Skeletal muscle tissue (tissue), 4 donors: ENCODE results near the gene MOCOS. TPM values are rescaled to one million over a fixed set of nuclear protein-coding genes. Genes with fewer than 3 reads are reported as not detected.
"Not testable (repeated sequence)": the region's sequence is repeated elsewhere in the genome, so short reads cannot be mapped to it uniquely, and the experiment has no call there.

Experiments
- H3K27ac ChIP-seq: one replicate; pipeline ENCODE4 v1.7.0; 2013; ENCODE audit warnings: mild to moderate bottlenecking, low read depth, low read length, inconsistent platforms
- H3K27me3 ChIP-seq, 3 donors: one replicate each; pipeline ENCODE4 v1.7.0; 2013; ENCODE audit warnings: low read length in 3 of 3; ENCODE audit not compliant: control insufficient read depth in 3 of 3, insufficient read depth in 3 of 3
- H3K36me3 ChIP-seq, 3 donors: one replicate each; pipeline ENCODE4 v1.7.0; 2013; ENCODE audit warnings: low read length in 3 of 3; ENCODE audit not compliant: control insufficient read depth in 3 of 3, insufficient read depth in 3 of 3
- H3K4me1 ChIP-seq, 3 donors: one replicate each; pipeline ENCODE4 v1.7.0; 2013; ENCODE audit warnings: low read length in 3 of 3, mild to moderate bottlenecking in 3 of 3; ENCODE audit not compliant: control insufficient read depth in 3 of 3, insufficient read depth in 3 of 3
- H3K4me3 ChIP-seq, 3 donors: one replicate each; pipeline ENCODE4 v1.7.0; 2013; ENCODE audit warnings: low read length in 3 of 3
- H3K9ac ChIP-seq, 3 donors: one replicate each; pipeline ENCODE4 v1.7.0; 2013; ENCODE audit warnings: low read length in 3 of 3, mild to moderate bottlenecking in 3 of 3, moderate library complexity in 2 of 3, low read depth in 1 of 3
- H3K9me3 ChIP-seq, 3 donors: one replicate each; pipeline ENCODE4 v1.7.0; 2013; ENCODE audit warnings: low read length in 3 of 3; ENCODE audit not compliant: control insufficient read depth in 3 of 3
- total RNA-seq: library from RNA; depleted of rRNA; stranded (reverse); fragments of >200 nt; gene quantifications from one replicate; pipeline ENCODE4 v1.2.3, GENCODE V29; 2014
- donor health status: Osteomylitis.

MOCOS gene
- total RNA-seq, 1 donor from 2014 or later = 0.52 TPM

- H3K27ac ChIP-seq = no peak overlapping the region
- no peaks in the 10 kb centered on the region for H3K27me3 ChIP-seq
- no peaks in the 10 kb centered on the region for H3K36me3 ChIP-seq
- no peak overlapping the region for H3K4me3 ChIP-seq
- no peak overlapping the region for H3K9ac ChIP-seq
- peaks cover 0 to 7% (median 4%) of the 10 kb centered on the region in 3 donors for H3K4me1 ChIP-seq
- H3K9me3 ChIP-seq = no peaks in the 10 kb centered on the region
Measured at GRCh38 chr18:36196238-36196995, 9.1 kb downstream of the MOCOS start.

GRCh38 chr18:36197511-36198166 lies 10.3 kb downstream of the MOCOS start:
- Histone ChIP-seq H3K4me1 (peaks cover 0 to 7% (median 4%) of the 10 kb centered on the region in 3 donors), H3K27ac (no peak overlapping the region), H3K27me3 (no peaks in the 10 kb centered on the region), H3K9me3 (no peaks in the 10 kb centered on the region), H3K4me3 (no peak overlapping the region), H3K9ac (no peak overlapping the region), H3K36me3 (no peaks in the 10 kb centered on the region)

DNA sequence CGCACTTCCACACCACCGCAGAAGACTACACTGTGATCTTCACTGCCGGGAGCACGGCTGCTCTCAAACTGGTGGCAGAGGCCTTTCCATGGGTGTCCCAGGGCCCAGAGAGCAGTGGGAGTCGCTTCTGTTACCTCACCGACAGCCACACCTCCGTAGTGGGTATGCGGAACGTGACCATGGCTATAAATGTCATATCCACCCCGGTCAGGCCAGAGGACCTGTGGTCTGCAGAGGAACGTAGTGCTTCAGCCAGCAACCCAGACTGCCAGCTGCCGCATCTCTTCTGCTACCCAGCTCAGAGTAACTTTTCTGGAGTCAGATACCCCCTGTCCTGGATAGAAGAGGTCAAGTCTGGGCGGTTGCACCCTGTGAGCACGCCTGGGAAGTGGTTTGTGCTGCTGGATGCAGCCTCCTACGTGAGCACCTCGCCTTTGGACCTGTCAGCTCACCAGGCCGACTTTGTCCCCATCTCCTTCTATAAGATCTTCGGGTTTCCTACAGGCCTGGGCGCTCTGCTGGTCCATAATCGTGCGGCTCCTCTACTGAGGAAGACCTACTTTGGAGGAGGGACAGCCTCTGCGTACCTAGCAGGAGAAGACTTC lies 12.5 kb downstream of the MOCOS start:
- H3K27me3 ChIP-seq = no peaks in the 10 kb centered on the region
- H3K9me3 ChIP-seq = no peaks in the 10 kb centered on the region

GRCh38 chr18:36200354-36200771 lies 13.1 kb downstream of the MOCOS start:
- no peak overlapping the region for H3K27ac ChIP-seq
- H3K36me3 ChIP-seq = no peaks in the 10 kb centered on the region
- H3K9me3 ChIP-seq = no peaks in the 10 kb centered on the region
- H3K4me1 ChIP-seq = peaks cover 0 to 6% (median 3%) of the 10 kb centered on the region in 3 donors
- H3K4me3 ChIP-seq = no peak overlapping the region
- no peaks in the 10 kb centered on the region for H3K27me3 ChIP-seq
- H3K9ac ChIP-seq = no peak overlapping the region

More for the DNA sequence above, 12.5 kb downstream of the MOCOS start:
- no peak overlapping the region for H3K4me3 ChIP-seq
- peaks cover 0 to 7% (median 4%) of the 10 kb centered on the region in 3 donors for H3K4me1 ChIP-seq
- no peaks in the 10 kb centered on the region for H3K36me3 ChIP-seq
- no peak overlapping the region for H3K27ac ChIP-seq
- no peak overlapping the region for H3K9ac ChIP-seq

- Histone ChIP-seq H3K9ac (no peak overlapping the region), H3K9me3 (no peaks in the 10 kb centered on the region), H3K36me3 (no peaks in the 10 kb centered on the region), H3K4me3 (no peak overlapping the region), H3K27me3 (no peaks in the 10 kb centered on the region), H3K4me1 (no peaks in the 10 kb centered on the region), H3K27ac (no peak overlapping the region)
Measured at GRCh38 chr18:36201765-36202164, 14.5 kb downstream of the MOCOS start.

DNA sequence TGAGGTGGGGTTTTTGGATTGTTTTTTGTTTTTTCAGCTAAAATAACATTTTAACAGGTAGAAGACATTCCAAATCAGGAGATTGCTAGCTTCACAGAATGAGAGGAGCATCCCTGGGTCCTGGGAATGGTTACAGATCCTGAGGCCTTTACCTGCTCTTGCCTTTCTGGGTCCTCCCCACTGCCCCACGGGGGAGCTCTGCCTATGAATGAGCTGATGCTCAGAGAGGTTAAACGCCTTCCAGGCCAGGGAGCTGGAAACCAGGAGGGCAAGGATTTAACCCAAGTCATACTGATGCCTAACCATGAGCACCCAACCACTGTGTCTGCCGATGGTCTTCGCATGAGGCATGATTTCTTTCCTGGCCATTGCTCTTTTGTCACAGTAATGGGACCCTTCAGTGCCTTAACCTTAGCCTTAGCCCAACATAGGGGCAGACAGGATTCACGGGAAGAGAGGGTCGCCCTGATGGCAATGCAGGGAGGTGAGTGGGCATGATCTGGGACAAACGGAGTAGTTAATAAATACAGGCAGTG lies 16.1 kb downstream of the MOCOS start:
- H3K27me3 ChIP-seq = no peaks in the 10 kb centered on the region

DNA sequence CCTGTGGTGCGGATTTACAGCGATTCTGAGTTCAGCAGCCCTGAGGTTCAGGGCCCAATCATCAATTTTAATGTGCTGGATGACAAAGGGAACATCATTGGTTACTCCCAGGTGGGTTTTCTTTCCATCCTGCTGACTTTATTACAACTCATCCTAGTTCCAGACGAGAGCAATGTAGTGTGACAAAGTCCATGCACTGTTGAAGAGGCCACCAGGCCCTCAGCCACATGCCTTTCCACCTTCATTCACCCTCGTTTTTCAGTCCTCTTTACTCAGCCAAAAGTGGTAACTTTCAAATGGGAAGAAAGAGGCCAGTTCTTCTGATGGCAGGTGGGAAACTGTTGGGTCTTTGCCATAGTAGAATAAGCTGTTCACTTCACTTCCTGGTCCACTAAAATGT lies 17.9 kb downstream of the MOCOS start:
- peaks cover 0 to 4% (median 0%) of the 10 kb centered on the region in 3 donors for H3K9me3 ChIP-seq
- H3K4me3 ChIP-seq = no peak overlapping the region
- no peaks in the 10 kb centered on the region for H3K27me3 ChIP-seq
- H3K27ac ChIP-seq = no peak overlapping the region
- H3K36me3 ChIP-seq = no peaks in the 10 kb centered on the region
- no peaks in the 10 kb centered on the region for H3K4me1 ChIP-seq
- H3K9ac ChIP-seq = no peak overlapping the region

More for the DNA sequence above, 16.1 kb downstream of the MOCOS start:
- Histone ChIP-seq H3K27ac (no peak overlapping the region), H3K9me3 (peaks cover 0 to 4% (median 0%) of the 10 kb centered on the region in 3 donors), H3K4me3 (no peak overlapping the region), H3K9ac (no peak overlapping the region), H3K36me3 (no peaks in the 10 kb centered on the region), H3K4me1 (no peaks in the 10 kb centered on the region)

- Histone ChIP-seq H3K36me3 (no peaks in the 10 kb centered on the region), H3K4me3 (no peak overlapping the region), H3K9me3 (peaks cover 0 to 4% (median 0%) of the 10 kb centered on the region in 3 donors), H3K4me1 (peaks cover 0 to under 1% (median 0%) of the 10 kb centered on the region in 3 donors), H3K9ac (no peak overlapping the region), H3K27ac (no peak overlapping the region), H3K27me3 (no peaks in the 10 kb centered on the region)
Measured at GRCh38 chr18:36207303-36207702, 20.0 kb downstream of the MOCOS start.

- H3K9me3 ChIP-seq, H3K36me3 ChIP-seq, H3K4me1 ChIP-seq, H3K27ac ChIP-seq, H3K9ac ChIP-seq, H3K27me3 ChIP-seq, H3K4me3 ChIP-seq: not testable (repeated sequence)
Measured at GRCh38 chr18:36207969-36208368, 20.7 kb downstream of the MOCOS start.
